HepG2 (cell line): ENCODE results near the gene RARS1. TPM values are rescaled to one million over a fixed set of nuclear protein-coding genes. Genes with fewer than 3 reads are reported as not detected.
A peak's percentile ranks its signal among the peaks of the same experiment; 100 is the strongest.

Experiments used
- ATAC-seq: fragments of 200-7000 bp; cut with Tn5 transposase; 3 replicates; pipeline ENCODE4 v1.9.1; 2020; ENCODE audit warnings: mild to moderate bottlenecking, moderate library complexity
- BruUV-seq: library from RNA; stranded (reverse); fragments of 400-500 nt; replicated peaks from 2 replicates; lab custom pipeline; 2021; lab: Mats Ljungman, UMichigan
- CTCF ChIA-PET: fragments of 300-600 bp; formaldehyde crosslinking; extraction: SDS; loops from one replicate; lab custom pipeline; 2021; ENCODE audit warnings: low total read pairs, inconsistent platforms, low intra/inter-chr PET ratio; lab: Yijun Ruan, JAX
- POLR2A ChIA-PET: fragments of 350-600 bp; sonication (Branson Sonifier 250); formaldehyde crosslinking; loops from one replicate; lab custom pipeline; 2020; ENCODE audit warnings: antibody characterized with exemption, inconsistent platforms; lab: Yijun Ruan, JAX
- DNase-seq: peaks from one replicate; pipeline ENCODE4 v3.0.0-alpha.2; 2015; ENCODE audit warnings: low spot score
- FAIRE-seq: peaks from 3 replicates; lab custom pipeline; 2011; peaks lifted over from hg19 to GRCh38; lab: Jason Lieb, UNC
- H2AFZ ChIP-seq: one replicate; pipeline ENCODE4 v1.6.1; 2011; ENCODE audit warnings: low read length, inconsistent platforms
- H3K27ac ChIP-seq: fragments of 300-600 bp; 3 replicates; pipeline ENCODE4 v1.8.0; 2011; ENCODE audit warnings: mixed run types, mild to moderate bottlenecking, mixed read lengths, low read length, inconsistent platforms; ENCODE audit not compliant: insufficient read depth; ENCODE audit errors: extremely low read length
- H3K27me3 ChIP-seq, 2 experiments: fragments of 200-600 bp in 1 of 2; 2 replicates in 1 of 2; 3 replicates in 1 of 2; pipeline versions ENCODE4 v1.6.0 to v1.8.0; 2011; ENCODE audit warnings: low read length in 2 of 2, mild to moderate bottlenecking in 2 of 2, moderate library complexity in 2 of 2, inconsistent platforms in 1 of 2; ENCODE audit not compliant: insufficient read depth in 2 of 2, control insufficient read depth in 1 of 2
- H3K36me3 ChIP-seq, 2 experiments: fragments of 200-600 bp in 1 of 2; replicated peaks in 1 of 2; 2 replicates in 1 of 2; 3 replicates in 1 of 2; pipeline versions ENCODE4 v1.5.1 to v1.8.0; 2011; ENCODE audit warnings: low read length in 2 of 2, inconsistent platforms in 1 of 2; ENCODE audit not compliant: insufficient read depth in 2 of 2, control insufficient read depth in 1 of 2
- H3K4me1 ChIP-seq: 2 replicates; pipeline ENCODE4 v1.5.1; 2012; ENCODE audit warnings: low read length, inconsistent platforms; ENCODE audit not compliant: insufficient read depth
- H3K4me2 ChIP-seq: 2 replicates; pipeline ENCODE4 v1.6.0; 2011; ENCODE audit warnings: low read depth, low read length, inconsistent platforms
- H3K4me3 ChIP-seq, 3 experiments: fragments of 200-600 bp in 1 of 3; sonication (generic), shearing (Covaris generic) in 1 of 3; replicated peaks in 1 of 3; 2 replicates each; pipeline ENCODE4 v1.5.1; 2011 to 2016; ENCODE audit warnings: low read length in 3 of 3, inconsistent platforms in 2 of 3, low read depth in 2 of 3, mild to moderate bottlenecking in 2 of 3, control low read depth in 1 of 3, mixed read lengths in 1 of 3; ENCODE audit not compliant: insufficient read depth in 1 of 3
- H3K79me2 ChIP-seq: one replicate; pipeline ENCODE4 v1.6.1; 2011; ENCODE audit warnings: low read length, inconsistent platforms; ENCODE audit not compliant: insufficient read depth
- H3K9ac ChIP-seq: 2 replicates; pipeline ENCODE4 v1.6.0; 2011; ENCODE audit warnings: mild to moderate bottlenecking, low read depth, low read length, inconsistent platforms; ENCODE audit not compliant: insufficient read depth
- H3K9me3 ChIP-seq: 2 replicates; pipeline ENCODE4 v1.5.1; 2012; ENCODE audit warnings: mild to moderate bottlenecking, low read length
- H4K20me1 ChIP-seq: 2 replicates; pipeline ENCODE4 v1.6.0; 2011; ENCODE audit warnings: inconsistent platforms, mild to moderate bottlenecking, low read length, moderate library complexity; ENCODE audit not compliant: insufficient read depth
- AGO1 ChIP-seq: fragments of 200-400 bp; formaldehyde crosslinking; IDR thresholded peaks from 2 replicates; pipeline ENCODE4 v1.6.1; 2017; ENCODE audit warnings: mild to moderate bottlenecking, low read depth, low read length, moderate library complexity; ENCODE audit not compliant: poor library complexity, severe bottlenecking
- CENPX ChIP-seq: sonication (generic); formaldehyde crosslinking; IDR thresholded peaks from 2 replicates; pipeline ENCODE4 v1.9.0; 2021; ENCODE audit warnings: mild to moderate bottlenecking, missing genetic modification reagents, moderate library complexity
- GTF2F1 ChIP-seq: fragments of 150-350 bp; IDR thresholded peaks from 2 replicates; pipeline ENCODE4 v1.6.1; 2014; ENCODE audit warnings: low read length
- HDAC1 ChIP-seq: sonication (generic); formaldehyde crosslinking; IDR thresholded peaks from 2 replicates; pipeline ENCODE4 v1.5.1; 2020; ENCODE audit warnings: mild to moderate bottlenecking, missing genetic modification reagents
- HNF4A ChIP-seq: sonication (generic); formaldehyde crosslinking; IDR thresholded peaks from 2 replicates; pipeline ENCODE4 v1.4.0; 2020; ENCODE audit warnings: missing genetic modification reagents
- IKZF1 ChIP-seq: fragments of 450-650 bp; IDR thresholded peaks from 2 replicates; pipeline ENCODE4 v1.7.1; 2016
- PHF20 ChIP-seq: sonication (generic); formaldehyde crosslinking; IDR thresholded peaks from 2 replicates; pipeline ENCODE4 v1.5.0; 2020; ENCODE audit warnings: mild to moderate bottlenecking, missing genetic modification reagents
- PRDM15 ChIP-seq: sonication (generic); formaldehyde crosslinking; IDR thresholded peaks from 2 replicates; pipeline ENCODE4 v1.4.0; 2020; ENCODE audit warnings: missing genetic modification reagents
- SNAI1 ChIP-seq: sonication (generic); formaldehyde crosslinking; IDR thresholded peaks from 2 replicates; pipeline ENCODE4 v1.5.0; 2020; ENCODE audit warnings: mild to moderate bottlenecking, missing genetic modification reagents, borderline replicate concordance
- SP1 ChIP-seq, 2 experiments: fragments of 450-650 bp in 1 of 2; sonication (generic) in 1 of 2; formaldehyde crosslinking in 1 of 2; IDR thresholded peaks; 2 replicates each; pipeline versions ENCODE4 v1.4.0 to v1.6.1; 2016 to 2020; ENCODE audit warnings: missing genetic modification reagents in 1 of 2
- ZMYM4 ChIP-seq: sonication (generic); formaldehyde crosslinking; IDR thresholded peaks from 2 replicates; pipeline ENCODE4 v1.8.1; 2023; ENCODE audit warnings: mild to moderate bottlenecking, missing genetic modification reagents
- ZNF264 ChIP-seq: sonication (generic); formaldehyde crosslinking; IDR thresholded peaks from 2 replicates; pipeline ENCODE4 v1.4.0; 2020; ENCODE audit warnings: missing genetic modification reagents
- ZNF317 ChIP-seq: sonication (generic); formaldehyde crosslinking; IDR thresholded peaks from 2 replicates; pipeline ENCODE4 v1.5.0; 2020; ENCODE audit warnings: mild to moderate bottlenecking, missing genetic modification reagents
- ZNF709 ChIP-seq: sonication (generic); formaldehyde crosslinking; IDR thresholded peaks from 2 replicates; pipeline ENCODE4 v1.5.0; 2020; ENCODE audit warnings: mild to moderate bottlenecking, missing genetic modification reagents
- WGBS: methylation state at CpG from one replicate; pipeline ENCODE4 v1.1.6; 2017; ENCODE audit warnings: low lambda C conversion rate; 5-methylcytosine and 5-hydroxymethylcytosine counted together
- in situ Hi-C: cut with HindIII; loops from 2 replicates; pipeline ENCODE4 v1.10.0; 2017; ENCODE audit warnings: low pct_unique_long_range_greater_than_20kb; ENCODE audit not compliant: extremely low pct_ligation_motif_present
- intact Hi-C: fragments of 100-400 bp; cut with micrococcal nuclease; formaldehyde crosslinking; loops from one replicate; pipeline ENCODE4 v1.10.0; 2022; ENCODE audit not compliant: unreplicated experiment
- polyA plus RNA-seq, 8 experiments: library from polyadenylated mRNA; depleted of rRNA in 3 of 8; stranded (reverse) in 7 of 8; unstranded in 1 of 8; fragments of >200 nt; fragmentation: Illumina TruSeq in 4 of 8; extraction: Trizol in 4 of 8; gene quantifications; 2 replicates each; pipeline versions ENCODE4 v1.2.1 to v1.2.3, GENCODE V29; 2011 to 2016; ENCODE audit warnings: low read depth in 4 of 8, missing spikeins in 1 of 8, mixed read lengths in 1 of 8; ENCODE audit not compliant: insufficient read depth in 1 of 8
- total RNA-seq, 5 experiments: library from RNA; depleted of rRNA; stranded (reverse); fragments of >200 nt; fragmentation: Illumina TruSeq; extraction: Trizol; gene quantifications; 2 replicates each; pipeline ENCODE4 v1.2.3, GENCODE V29; 2016; ENCODE audit warnings: low read depth in 1 of 5
- TF ChIP-seq, protein P1 (sequence below): sonication (generic); formaldehyde crosslinking; IDR thresholded peaks from 2 replicates; pipeline ENCODE4 v1.4.0; 2020; ENCODE audit warnings: missing genetic modification reagents

The RARS1 gene
- total and polyA plus RNA-seq, 2 of the 13 experiments (the other 11 are each of a cell fraction or from before 2014, with no cell fraction given): 54.6 to 170 TPM

DNA sequence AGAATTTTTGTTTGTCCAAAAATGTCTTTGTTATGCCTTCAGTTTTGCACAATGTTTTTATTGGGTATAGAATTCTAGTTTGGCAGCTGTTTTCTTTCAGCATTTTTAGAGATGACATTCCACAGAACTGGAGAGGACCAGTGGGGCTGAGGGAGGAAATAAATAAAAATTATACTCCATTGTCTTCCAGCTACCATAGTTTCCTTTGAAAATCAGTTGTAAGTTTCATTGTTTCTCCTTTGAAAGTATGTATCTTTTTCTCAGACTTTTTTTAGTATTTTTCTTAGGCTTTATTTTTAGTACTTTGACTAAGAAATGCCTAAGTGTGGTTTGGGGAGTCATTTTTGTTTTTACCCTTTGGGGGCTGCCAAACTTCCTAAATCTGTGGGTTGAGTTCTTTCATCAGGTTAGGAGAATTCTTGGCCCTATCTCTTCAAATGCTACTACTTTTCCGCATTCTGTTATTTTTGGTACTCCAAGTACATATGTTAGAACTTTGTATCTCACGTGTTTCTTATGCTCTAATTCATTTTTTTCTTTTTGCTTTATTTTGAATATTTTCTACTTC, 27.7 kb downstream of the RARS1 start:
- H3K36me3 ChIP-seq: peaks cover 19 to 92% of the 10 kb centered on the region in 2 experiments

DNA sequence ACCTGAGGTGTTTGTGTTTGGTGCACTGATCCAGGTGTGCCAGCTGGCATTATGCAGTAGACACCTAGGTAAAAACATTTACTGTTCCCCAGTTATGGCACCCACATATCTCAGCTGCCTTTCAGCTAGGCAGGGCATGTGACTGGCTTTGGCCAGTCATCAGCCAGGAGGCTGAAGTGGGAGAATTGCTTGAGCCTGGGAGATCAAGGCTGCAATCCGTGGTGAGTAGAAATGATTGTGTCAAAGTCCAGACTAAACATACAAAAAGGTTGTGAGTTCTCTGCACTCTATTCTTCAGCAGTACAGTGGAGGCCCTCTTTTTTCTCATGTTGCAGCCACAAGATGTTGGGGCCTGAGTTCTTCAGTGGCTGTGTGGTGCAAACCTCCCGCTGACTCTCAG, 39.6 kb downstream of the RARS1 start:
- peaks cover 0 to 11% of the 10 kb centered on the region in 2 experiments; a peak in 4 of 5 replicates for H3K27me3 ChIP-seq
- H3K4me3 ChIP-seq: no peak overlapping the region
- no peak overlapping the region for H2AFZ ChIP-seq
- H3K4me1 ChIP-seq: peaks cover 26% of the 10 kb centered on the region
- ChIA-PET CTCF (no interaction called here), POLR2A (no interaction called here)
- H3K9ac ChIP-seq: no peak overlapping the region
- DNase-seq (peak; percentile 69), ATAC-seq (peak; percentile 91), FAIRE-seq (peak; percentile 93)
- no peaks in the 10 kb centered on the region for H3K79me2 ChIP-seq
- no peak overlapping the region for H3K27ac ChIP-seq
- WGBS: 0% methylated on average over 2 of the region's 2 CpGs
- in situ Hi-C loops (no loop called here), intact Hi-C loops (no loop called here)
- H4K20me1 ChIP-seq: no peaks in the 10 kb centered on the region
- no peaks in the 10 kb centered on the region for H3K9me3 ChIP-seq
- H3K36me3 ChIP-seq: no peaks in the 10 kb centered on the region
- BruUV-seq: no TSS peak
- H3K4me2 ChIP-seq: peak overlapping the region; percentile 25
- TF ChIP-seq SP1 (IDR thresholded peaks at IDR 0.05) (no peak), SP1 (CRISPR knock-in tag; IDR thresholded peaks at IDR 0.05) (no peak), ZNF264 (CRISPR knock-in tag) (no peak), AGO1 (no peak), HDAC1 (CRISPR knock-in tag) (no peak), PRDM15 (CRISPR knock-in tag) (no peak), PHF20 (CRISPR knock-in tag) (no peak), ZNF709 (CRISPR knock-in tag) (no peak), CENPX (CRISPR knock-in tag) (no peak), SNAI1 (CRISPR knock-in tag) (no peak), IKZF1 (no peak), ZMYM4 (CRISPR knock-in tag) (peak; percentile 76), HNF4A (CRISPR knock-in tag) (peak; percentile 75)
- TF ChIP-seq, protein P1, sequence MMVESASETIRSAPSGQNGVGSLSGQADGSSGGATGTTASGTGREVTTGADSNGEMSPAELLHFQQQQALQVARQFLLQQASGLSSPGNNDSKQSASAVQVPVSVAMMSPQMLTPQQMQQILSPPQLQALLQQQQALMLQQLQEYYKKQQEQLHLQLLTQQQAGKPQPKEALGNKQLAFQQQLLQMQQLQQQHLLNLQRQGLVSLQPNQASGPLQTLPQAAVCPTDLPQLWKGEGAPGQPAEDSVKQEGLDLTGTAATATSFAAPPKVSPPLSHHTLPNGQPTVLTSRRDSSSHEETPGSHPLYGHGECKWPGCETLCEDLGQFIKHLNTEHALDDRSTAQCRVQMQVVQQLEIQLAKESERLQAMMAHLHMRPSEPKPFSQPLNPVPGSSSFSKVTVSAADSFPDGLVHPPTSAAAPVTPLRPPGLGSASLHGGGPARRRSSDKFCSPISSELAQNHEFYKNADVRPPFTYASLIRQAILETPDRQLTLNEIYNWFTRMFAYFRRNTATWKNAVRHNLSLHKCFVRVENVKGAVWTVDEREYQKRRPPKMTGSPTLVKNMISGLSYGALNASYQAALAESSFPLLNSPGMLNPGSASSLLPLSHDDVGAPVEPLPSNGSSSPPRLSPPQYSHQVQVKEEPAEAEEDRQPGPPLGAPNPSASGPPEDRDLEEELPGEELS (CRISPR knock-in tag): no peak

More for the DNA sequence above, 27.7 kb downstream of the RARS1 start:
- BruUV-seq: no TSS peak
- intact Hi-C loops (no loop called here), in situ Hi-C loops (no loop called here)
- Histone ChIP-seq H3K27me3 (no peaks in the 10 kb centered on the region), H3K9ac (no peak overlapping the region), H3K9me3 (no peaks in the 10 kb centered on the region), H2AFZ (no peak overlapping the region), H3K4me2 (no peak overlapping the region), H3K4me3 (no peak overlapping the region), H3K79me2 (no peaks in the 10 kb centered on the region), H3K27ac (no peak overlapping the region), H3K4me1 (no peaks in the 10 kb centered on the region), H4K20me1 (no peaks in the 10 kb centered on the region)
- ATAC-seq (no peak), FAIRE-seq (no peak), DNase-seq (no peak)
- POLR2A ChIA-PET: no interaction called here
- no peak for TF ChIP-seq GTF2F1
- TF ChIP-seq ZNF317 (CRISPR knock-in tag): peak; percentile 98
- 98% methylated on average over 2 of the region's 2 CpGs for WGBS
- CTCF ChIA-PET: no interaction called here
